HEK293 (cell line): ENCODE data around the gene FAM219B.
A peak's percentile ranks its signal among the peaks of the same experiment; 100 is the strongest.

Experiments used
- CTCF ChIA-PET: fragments of 350-600 bp; formaldehyde crosslinking; extraction: SDS; loops from one replicate; lab custom pipeline; 2021; ENCODE audit warnings: antibody characterized with exemption; lab: Yijun Ruan, JAX
- POLR2A ChIA-PET: fragments of 300-600 bp; formaldehyde crosslinking; extraction: SDS; loops from one replicate; lab custom pipeline; 2020; ENCODE audit warnings: antibody characterized with exemption, inconsistent platforms; lab: Yijun Ruan, JAX
- H3K27ac ChIP-seq: fragments of 200-500 bp; sonication (Bioruptor generic); 2 replicates; pipeline ENCODE4 v1.5.1; 2014; ENCODE audit warnings: low read depth, low read length, control low read depth, inconsistent platforms; ENCODE audit errors: extremely low read depth
- H3K36me3 ChIP-seq, 2 experiments: fragments of 200-500 bp in 1 of 2; sonication (Bioruptor generic) in 1 of 2; 1 replicate in 1 of 2; 2 replicates in 1 of 2; pipeline ENCODE4 v1.5.1; 2014 to 2017; ENCODE audit warnings: inconsistent platforms in 2 of 2, low read length in 2 of 2; ENCODE audit not compliant: control insufficient read depth in 2 of 2, insufficient read depth in 1 of 2
- H3K4me1 ChIP-seq: fragments of 200-500 bp; sonication (Bioruptor generic); 2 replicates; pipeline ENCODE4 v1.5.1; 2014; ENCODE audit warnings: mild to moderate bottlenecking, low read length, inconsistent platforms; ENCODE audit not compliant: control insufficient read depth, insufficient read depth
- H3K4me3 ChIP-seq: 2 replicates; pipeline ENCODE4 v1.5.1; 2011; ENCODE audit warnings: low read depth, mild to moderate bottlenecking, control low read depth, low read length, moderate library complexity
- H3K9me3 ChIP-seq: fragments of 200-500 bp; sonication (Bioruptor generic); 2 replicates; pipeline ENCODE4 v1.5.1; 2014; ENCODE audit warnings: low read depth, low read length, inconsistent platforms; ENCODE audit not compliant: control insufficient read depth, insufficient read depth
- KLF9 ChIP-seq: fragments of 450-650 bp; formaldehyde crosslinking; IDR thresholded peaks from 2 replicates; pipeline ENCODE4 v1.5.1; 2016; ENCODE audit warnings: missing biosample characterization, missing genetic modification characterization, low read depth
- SETDB1 ChIP-seq: IDR thresholded peaks from one replicate; pipeline ENCODE4 v1.6.1; 2017; ENCODE audit warnings: mild to moderate bottlenecking, low read length, moderate library complexity, mixed read lengths; ENCODE audit not compliant: insufficient read length
- ZBTB17 ChIP-seq: fragments of 450-650 bp; formaldehyde crosslinking; IDR thresholded peaks from 2 replicates; pipeline ENCODE4 v1.5.1; 2016; ENCODE audit warnings: missing biosample characterization, missing genetic modification characterization
- ZFP3 ChIP-seq: fragments of 450-650 bp; formaldehyde crosslinking; IDR thresholded peaks from 2 replicates; pipeline ENCODE4 v1.5.1; 2016; ENCODE audit warnings: low read depth, missing biosample characterization, missing genetic modification characterization
- ZFP69B ChIP-seq: fragments of 450-650 bp; formaldehyde crosslinking; IDR thresholded peaks from 2 replicates; pipeline ENCODE4 v1.5.1; 2016; ENCODE audit warnings: missing biosample characterization, missing genetic modification characterization
- ZIC2 ChIP-seq: fragments of 450-650 bp; formaldehyde crosslinking; IDR thresholded peaks from 2 replicates; pipeline ENCODE4 v1.5.1; 2016; ENCODE audit warnings: missing biosample characterization, missing genetic modification characterization
- ZNF10 ChIP-seq: fragments of 450-650 bp; formaldehyde crosslinking; IDR thresholded peaks from 2 replicates; pipeline ENCODE4 v1.5.1; 2017; ENCODE audit warnings: missing biosample characterization, missing genetic modification characterization
- ZNF133 ChIP-seq: fragments of 450-650 bp; formaldehyde crosslinking; IDR thresholded peaks from 2 replicates; pipeline ENCODE4 v1.5.1; 2016; ENCODE audit warnings: missing biosample characterization, missing genetic modification characterization
- ZNF214 ChIP-seq: fragments of 450-650 bp; formaldehyde crosslinking; IDR thresholded peaks from 2 replicates; pipeline ENCODE4 v1.5.1; 2017; ENCODE audit warnings: missing biosample characterization, mild to moderate bottlenecking, missing genetic modification characterization, borderline replicate concordance
- ZNF302 ChIP-seq: fragments of 450-650 bp; formaldehyde crosslinking; IDR thresholded peaks from 2 replicates; pipeline ENCODE4 v1.5.1; 2016; ENCODE audit warnings: missing biosample characterization, missing genetic modification characterization, low read depth
- ZNF311 ChIP-seq: fragments of 450-650 bp; formaldehyde crosslinking; IDR thresholded peaks from 2 replicates; pipeline ENCODE4 v1.5.1; 2017; ENCODE audit warnings: missing biosample characterization, missing genetic modification characterization, borderline replicate concordance
- ZNF341 ChIP-seq: fragments of 450-650 bp; formaldehyde crosslinking; IDR thresholded peaks from 2 replicates; pipeline ENCODE4; 2016; ENCODE audit warnings: low read depth, missing biosample characterization, missing genetic modification characterization
- ZNF37A ChIP-seq: fragments of 450-650 bp; IDR thresholded peaks from 2 replicates; pipeline ENCODE4 v1.5.1; 2018; ENCODE audit warnings: missing biosample characterization, missing genetic modification characterization
- ZNF514 ChIP-seq: fragments of 450-650 bp; formaldehyde crosslinking; IDR thresholded peaks from 2 replicates; pipeline ENCODE4 v1.5.1; 2016; ENCODE audit warnings: missing biosample characterization, missing genetic modification characterization
- ZNF561 ChIP-seq: fragments of 450-650 bp; IDR thresholded peaks from 2 replicates; pipeline ENCODE4 v1.5.1; 2018; ENCODE audit warnings: missing biosample characterization, missing genetic modification characterization, borderline replicate concordance
- ZNF571 ChIP-seq: fragments of 450-650 bp; formaldehyde crosslinking; IDR thresholded peaks from 2 replicates; pipeline ENCODE4 v1.5.0; 2017; ENCODE audit warnings: missing biosample characterization, missing genetic modification characterization
- ZNF600 ChIP-seq: fragments of 450-650 bp; formaldehyde crosslinking; IDR thresholded peaks from 2 replicates; pipeline ENCODE4 v1.5.1; 2016; ENCODE audit warnings: missing biosample characterization, missing genetic modification characterization
- TF ChIP-seq, protein P1 (sequence below): fragments of 450-650 bp; formaldehyde crosslinking; IDR thresholded peaks from 2 replicates; pipeline ENCODE4 v1.5.1; 2016; ENCODE audit warnings: missing biosample characterization, missing genetic modification characterization
- TF ChIP-seq, protein P2 (sequence below): fragments of 450-650 bp; formaldehyde crosslinking; IDR thresholded peaks from 2 replicates; pipeline ENCODE4 v1.5.1; 2017; ENCODE audit warnings: missing biosample characterization, missing genetic modification characterization
- TF ChIP-seq, protein P3 (sequence below): fragments of 450-650 bp; IDR thresholded peaks from 2 replicates; pipeline ENCODE4 v1.5.1; 2018; ENCODE audit warnings: missing biosample characterization, missing genetic modification characterization
- TF ChIP-seq, protein P4 (sequence below): fragments of 450-650 bp; formaldehyde crosslinking; IDR thresholded peaks from 2 replicates; pipeline ENCODE4 v1.5.1; 2016; ENCODE audit warnings: missing biosample characterization, missing genetic modification characterization

FAM219B gene

DNA sequence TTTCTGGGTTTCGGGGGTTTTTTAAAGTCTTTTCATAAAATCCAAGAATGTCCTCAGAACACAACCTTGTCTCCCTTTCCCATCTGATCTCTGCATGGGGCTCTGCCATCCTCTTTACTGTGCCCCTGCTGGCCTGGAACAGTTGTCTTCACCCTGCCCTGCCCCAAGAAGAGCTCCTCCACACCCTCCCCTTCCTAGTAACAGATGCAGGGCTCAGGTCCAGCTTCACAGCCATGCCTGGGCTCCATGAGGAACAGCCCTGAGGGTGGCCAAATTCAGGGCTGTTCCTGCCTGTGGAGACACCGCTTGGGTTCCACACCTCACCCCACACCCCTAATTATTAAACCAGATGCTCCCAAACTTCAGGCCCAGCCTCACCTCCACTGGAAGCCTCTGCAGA lies 50.8 kb downstream of the FAM219B start:
- Histone ChIP-seq H3K27ac (no peak overlapping the region), H3K4me3 (no peak overlapping the region), H3K9me3 (no peaks in the 10 kb centered on the region), H3K36me3 (peaks cover 4 to 38% of the 10 kb centered on the region in 2 experiments), H3K4me1 (peaks cover 14% of the 10 kb centered on the region)
- peak; percentile 76 for TF ChIP-seq ZIC2 (tag by site-specific recombination)
- TF ChIP-seq, protein P1, sequence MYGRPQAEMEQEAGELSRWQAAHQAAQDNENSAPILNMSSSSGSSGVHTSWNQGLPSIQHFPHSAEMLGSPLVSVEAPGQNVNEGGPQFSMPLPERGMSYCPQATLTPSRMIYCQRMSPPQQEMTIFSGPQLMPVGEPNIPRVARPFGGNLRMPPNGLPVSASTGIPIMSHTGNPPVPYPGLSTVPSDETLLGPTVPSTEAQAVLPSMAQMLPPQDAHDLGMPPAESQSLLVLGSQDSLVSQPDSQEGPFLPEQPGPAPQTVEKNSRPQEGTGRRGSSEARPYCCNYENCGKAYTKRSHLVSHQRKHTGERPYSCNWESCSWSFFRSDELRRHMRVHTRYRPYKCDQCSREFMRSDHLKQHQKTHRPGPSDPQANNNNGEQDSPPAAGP (tag by site-specific recombination) = no peak
- no peak for TF ChIP-seq ZBTB17 (tag by site-specific recombination)
- peak; percentile 85 for TF ChIP-seq ZNF341 (tag by site-specific recombination)
- TF ChIP-seq, protein P2, sequence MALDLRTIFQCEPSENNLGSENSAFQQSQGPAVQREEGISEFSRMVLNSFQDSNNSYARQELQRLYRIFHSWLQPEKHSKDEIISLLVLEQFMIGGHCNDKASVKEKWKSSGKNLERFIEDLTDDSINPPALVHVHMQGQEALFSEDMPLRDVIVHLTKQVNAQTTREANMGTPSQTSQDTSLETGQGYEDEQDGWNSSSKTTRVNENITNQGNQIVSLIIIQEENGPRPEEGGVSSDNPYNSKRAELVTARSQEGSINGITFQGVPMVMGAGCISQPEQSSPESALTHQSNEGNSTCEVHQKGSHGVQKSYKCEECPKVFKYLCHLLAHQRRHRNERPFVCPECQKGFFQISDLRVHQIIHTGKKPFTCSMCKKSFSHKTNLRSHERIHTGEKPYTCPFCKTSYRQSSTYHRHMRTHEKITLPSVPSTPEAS (tag by site-specific recombination) = no peak
- CTCF ChIA-PET = interaction anchor here (0.6 to 2.4 kb wide), 4 partner anchors 8 to 368 kb away, joined by 3 to 10 read pairs (median 4); no protein-coding TSS in a partner anchor
- POLR2A ChIA-PET = interaction anchor here (0.7 to 2.1 kb wide), 2 partner anchors 51 to 192 kb away, joined by 5 to 10 read pairs; partner anchors contain the start of gene FAM219B

DNA sequence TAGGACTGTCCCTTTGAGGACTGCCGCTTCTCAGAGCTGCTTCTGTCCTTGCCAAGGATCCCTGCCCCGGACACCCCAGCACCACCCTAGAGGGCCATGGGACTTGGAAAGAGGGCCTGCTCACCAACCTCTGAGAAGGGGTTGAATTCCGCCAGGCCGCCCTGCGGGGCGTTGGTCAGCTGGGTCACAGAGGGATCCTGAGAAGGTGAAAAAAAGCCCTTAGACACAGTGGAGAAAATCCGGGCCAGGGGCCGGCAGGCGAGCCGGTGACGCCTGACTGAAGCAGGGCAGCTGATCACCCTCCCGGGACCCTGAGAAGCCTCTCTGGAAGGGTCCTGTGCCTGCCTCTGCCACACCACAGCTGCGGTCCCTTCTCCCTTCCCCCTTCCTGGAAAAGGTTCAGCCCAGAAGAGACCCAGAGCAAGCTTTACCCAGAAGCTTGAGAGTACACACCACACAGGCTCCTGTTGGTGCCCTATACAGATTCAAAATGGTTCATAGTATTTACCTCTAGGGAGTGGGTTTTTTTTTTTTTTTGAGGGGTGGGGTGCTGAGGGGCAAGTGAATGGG lies 52.1 kb downstream of the FAM219B start:
- CTCF ChIA-PET = interaction anchor here (0.6 to 1.0 kb wide), 2 partner anchors 79 to 84 kb away, joined by 3 to 4 read pairs; no protein-coding TSS in a partner anchor
- Histone ChIP-seq H3K4me1 (peaks cover 12% of the 10 kb centered on the region), H3K27ac (no peak overlapping the region)

DNA sequence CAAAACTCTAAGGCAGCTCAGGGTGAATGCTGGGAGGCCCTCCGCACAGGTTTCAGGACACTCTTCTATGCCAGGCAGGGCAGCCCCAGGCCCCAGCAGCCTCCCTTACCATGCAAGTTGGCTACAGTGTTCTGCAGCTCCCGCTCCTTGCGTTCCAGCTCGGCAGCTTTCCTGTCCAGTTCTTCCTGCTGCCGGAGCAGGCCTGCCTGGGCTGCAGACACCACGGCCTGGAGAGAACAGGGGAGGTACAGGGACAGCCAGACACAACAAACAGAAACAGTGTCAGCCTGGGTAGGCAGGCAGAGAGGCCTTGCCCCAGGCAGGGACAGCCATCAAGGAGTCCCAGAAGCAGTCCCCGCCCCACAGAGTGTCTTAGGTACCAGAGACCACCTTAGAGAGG lies 54.7 kb downstream of the FAM219B start:
- TF ChIP-seq ZNF600 (tag by site-specific recombination) = peak; percentile 89
- TF ChIP-seq, protein P3, sequence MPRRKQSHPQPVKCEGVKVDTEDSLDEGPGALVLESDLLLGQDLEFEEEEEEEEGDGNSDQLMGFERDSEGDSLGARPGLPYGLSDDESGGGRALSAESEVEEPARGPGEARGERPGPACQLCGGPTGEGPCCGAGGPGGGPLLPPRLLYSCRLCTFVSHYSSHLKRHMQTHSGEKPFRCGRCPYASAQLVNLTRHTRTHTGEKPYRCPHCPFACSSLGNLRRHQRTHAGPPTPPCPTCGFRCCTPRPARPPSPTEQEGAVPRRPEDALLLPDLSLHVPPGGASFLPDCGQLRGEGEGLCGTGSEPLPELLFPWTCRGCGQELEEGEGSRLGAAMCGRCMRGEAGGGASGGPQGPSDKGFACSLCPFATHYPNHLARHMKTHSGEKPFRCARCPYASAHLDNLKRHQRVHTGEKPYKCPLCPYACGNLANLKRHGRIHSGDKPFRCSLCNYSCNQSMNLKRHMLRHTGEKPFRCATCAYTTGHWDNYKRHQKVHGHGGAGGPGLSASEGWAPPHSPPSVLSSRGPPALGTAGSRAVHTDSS (tag by site-specific recombination) = no peak
- TF ChIP-seq, all 188 proteins: peak for 1
- ChIA-PET CTCF (interaction anchor here (0.6 to 1.3 kb wide), 2 partner anchors 52 to 136 kb away, joined by 3 read pairs; no protein-coding TSS in a partner anchor), POLR2A (no interaction called here)
- H3K4me1 ChIP-seq = peaks cover under 1% of the 10 kb centered on the region
- H3K9me3 ChIP-seq = no peaks in the 10 kb centered on the region
- H3K27ac ChIP-seq = no peak overlapping the region; the same call in 1 of the 2 replicates
- no peak overlapping the region for H3K4me3 ChIP-seq
- peaks cover 26 to 71% of the 10 kb centered on the region in 2 experiments for H3K36me3 ChIP-seq

More for the DNA sequence above, 52.1 kb downstream of the FAM219B start:
- H3K36me3 ChIP-seq = peaks cover 12 to 51% of the 10 kb centered on the region in 2 experiments
- H3K9me3 ChIP-seq = no peaks in the 10 kb centered on the region
- POLR2A ChIA-PET = interaction anchor here (2.1 kb wide), 1 partner anchor 52 kb away, joined by 5 read pairs; the partner anchor contains the start of gene FAM219B
- no peak overlapping the region for H3K4me3 ChIP-seq
- TF ChIP-seq, protein P4, sequence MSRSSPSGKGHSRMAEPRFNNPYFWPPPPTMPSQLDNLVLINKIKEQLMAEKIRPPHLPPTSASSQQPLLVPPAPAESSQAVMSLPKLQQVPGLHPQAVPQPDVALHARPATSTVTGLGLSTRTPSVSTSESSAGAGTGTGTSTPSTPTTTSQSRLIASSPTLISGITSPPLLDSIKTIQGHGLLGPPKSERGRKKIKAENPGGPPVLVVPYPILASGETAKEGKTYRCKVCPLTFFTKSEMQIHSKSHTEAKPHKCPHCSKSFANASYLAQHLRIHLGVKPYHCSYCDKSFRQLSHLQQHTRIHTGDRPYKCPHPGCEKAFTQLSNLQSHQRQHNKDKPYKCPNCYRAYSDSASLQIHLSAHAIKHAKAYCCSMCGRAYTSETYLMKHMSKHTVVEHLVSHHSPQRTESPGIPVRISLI (tag by site-specific recombination) = no peak
- no peak for TF ChIP-seq ZNF37A
- TF ChIP-seq ZNF514 (tag by site-specific recombination) = no peak

DNA sequence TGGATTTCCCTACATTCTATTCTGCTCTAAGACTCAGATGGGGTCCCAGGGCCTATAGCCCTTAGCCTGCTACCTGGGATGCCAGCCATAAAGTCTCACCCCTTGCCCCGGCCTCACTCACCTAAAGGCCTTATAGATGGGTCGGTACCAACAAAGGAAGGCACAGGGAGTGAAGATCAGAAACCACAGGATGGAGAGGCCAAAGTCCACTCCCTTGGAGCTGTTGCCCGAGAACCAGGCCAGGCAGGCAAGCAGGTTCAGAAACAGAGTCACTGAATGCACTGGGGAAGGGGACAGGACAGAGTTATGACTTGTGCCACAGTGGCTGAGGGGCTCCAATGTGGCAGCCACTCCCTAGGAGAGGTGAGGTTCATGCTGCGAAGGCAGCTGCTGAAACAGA lies 56.3 kb downstream of the FAM219B start:
- H3K27ac ChIP-seq = no peak overlapping the region
- ChIA-PET POLR2A (interaction anchor here (0.6 kb wide), 1 partner anchor 16 kb away, joined by 5 read pairs; no protein-coding TSS in a partner anchor), CTCF (interaction anchor here (0.7 to 2.1 kb wide), 2 partner anchors 51 to 63 kb away, joined by 3 to 7 read pairs; no protein-coding TSS in a partner anchor)
- H3K4me1 ChIP-seq = no peaks in the 10 kb centered on the region
- H3K4me3 ChIP-seq = no peak overlapping the region
- H3K9me3 ChIP-seq = no peaks in the 10 kb centered on the region
- peaks cover 26 to 75% of the 10 kb centered on the region in 2 experiments for H3K36me3 ChIP-seq
- no peak for TF ChIP-seq ZFP69B (tag by site-specific recombination)
- no peak for TF ChIP-seq ZNF561
- no peak for TF ChIP-seq ZFP3 (tag by site-specific recombination)
- TF ChIP-seq ZNF571 = no peak
- no peak for TF ChIP-seq ZNF514 (tag by site-specific recombination)
- no peak for TF ChIP-seq ZNF133 (tag by site-specific recombination)
- no peak for TF ChIP-seq ZNF214 (tag by site-specific recombination)
- TF ChIP-seq ZNF311 (tag by site-specific recombination) = no peak
- no peak for TF ChIP-seq ZNF302 (tag by site-specific recombination)
- TF ChIP-seq, protein P1 (tag by site-specific recombination) = no peak
- no peak for TF ChIP-seq ZNF10 (tag by site-specific recombination)
- no peak for TF ChIP-seq SETDB1
- no peak for TF ChIP-seq KLF9 (tag by site-specific recombination)
